ENCODE data around the gene PAF1.

PAF1 gene

DNA sequence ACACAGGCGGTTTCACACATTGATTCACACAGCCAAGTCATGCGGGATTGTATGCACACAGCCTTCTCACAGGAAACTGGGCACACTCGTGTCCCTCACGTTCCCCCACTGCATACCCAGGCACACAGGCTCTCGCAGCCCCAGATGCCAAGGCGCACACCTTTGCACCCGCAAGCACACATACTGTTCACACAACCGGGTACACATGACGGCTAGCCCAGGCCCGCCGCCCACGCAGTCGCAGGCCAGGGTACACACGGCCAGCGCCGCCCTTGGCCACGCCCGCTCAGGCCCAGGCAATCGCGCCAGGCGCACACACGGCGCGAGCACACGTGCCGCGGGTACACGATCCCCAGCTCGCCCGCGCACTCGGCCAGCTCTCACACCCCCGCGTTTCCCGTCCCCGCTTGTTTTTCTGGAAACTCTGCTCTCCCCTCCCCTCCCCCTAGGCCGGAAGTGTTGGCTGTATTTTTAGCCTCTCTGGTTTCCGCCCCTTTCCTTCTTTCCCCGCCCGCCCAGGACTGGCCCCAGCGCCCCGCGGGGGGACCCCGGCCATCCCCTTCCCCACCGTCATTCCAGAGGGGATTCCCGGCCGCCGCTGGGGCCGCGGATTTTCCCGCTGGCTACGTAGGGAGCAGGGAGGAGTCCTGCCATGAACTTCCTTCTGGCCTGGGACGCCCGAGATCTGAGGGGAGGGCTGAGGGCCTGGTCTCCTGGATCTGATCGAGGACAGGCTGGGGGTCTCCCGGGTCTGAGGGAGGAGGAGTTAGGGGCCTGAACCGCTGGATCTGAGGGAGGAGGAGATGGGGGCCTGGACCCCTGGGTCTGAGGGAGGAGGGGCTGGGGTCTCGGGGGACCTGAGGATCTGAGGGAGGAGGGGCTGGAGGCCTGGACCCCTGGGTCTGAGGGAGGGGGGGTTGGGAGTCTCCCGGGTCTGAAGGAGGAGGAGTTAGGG, 11.7 kb upstream of the PAF1 start:
- no peaks in the 10 kb centered on the region for H3K9me3 Mint-ChIP-seq
- H3K27ac Mint-ChIP-seq = peak overlapping the region; percentile 98
- no peaks in the 10 kb centered on the region for H3K27me3 Mint-ChIP-seq
- peak; percentile 70 to 83 for DNase-seq
- H3K4me1 Mint-ChIP-seq = peaks cover 81% of the 10 kb centered on the region
- peak overlapping the region; percentile 80 to 91 for H3K4me3 Mint-ChIP-seq
- peak; percentile 1 for ATAC-seq

DNA sequence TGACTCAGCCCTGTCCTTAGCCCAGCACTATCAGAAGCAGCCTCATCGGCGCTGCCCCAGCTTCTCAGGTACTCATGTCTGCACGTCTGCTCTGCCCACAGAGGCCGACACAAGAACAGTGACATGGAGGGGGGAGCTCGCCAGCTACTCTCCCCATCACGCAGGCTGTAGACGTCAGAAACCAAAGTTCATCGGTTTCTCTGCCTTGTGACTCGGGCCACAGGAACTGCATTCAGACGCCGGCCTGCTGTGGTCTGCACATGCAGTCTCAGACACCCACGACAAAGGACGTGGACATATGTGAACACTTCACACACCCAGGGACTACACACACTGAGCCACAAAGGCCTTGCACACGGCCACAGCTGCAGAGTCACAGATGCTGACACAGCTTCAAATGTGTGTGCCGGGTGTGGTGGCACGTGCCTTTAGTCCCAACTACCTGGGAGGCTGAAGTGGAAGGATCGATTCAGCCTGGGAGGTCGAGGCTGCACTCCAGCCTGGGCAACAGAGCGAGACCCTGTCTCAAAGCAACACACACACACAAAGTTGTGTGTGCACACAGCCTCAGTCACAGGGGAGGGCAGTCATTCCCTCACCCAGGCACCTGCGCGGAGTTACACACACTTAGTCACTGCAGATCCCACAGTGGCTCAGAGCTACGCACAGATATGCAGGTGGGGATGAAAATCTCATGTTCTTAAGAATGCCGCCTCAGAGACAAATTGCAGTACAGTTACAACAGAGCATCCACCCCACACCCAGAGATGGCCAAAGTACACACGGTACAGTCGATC, 10.8 kb upstream of the PAF1 start:
- DNase-seq = peak; percentile 76 to 88
- Mint-ChIP-seq H3K27ac (peak overlapping the region; percentile 98), H3K27me3 (no peaks in the 10 kb centered on the region), H3K4me1 (peaks cover 89% of the 10 kb centered on the region), H3K9me3 (no peaks in the 10 kb centered on the region), H3K4me3 (peak overlapping the region; percentile 80 to 91)
- peak; percentile 75 for ATAC-seq

DNA sequence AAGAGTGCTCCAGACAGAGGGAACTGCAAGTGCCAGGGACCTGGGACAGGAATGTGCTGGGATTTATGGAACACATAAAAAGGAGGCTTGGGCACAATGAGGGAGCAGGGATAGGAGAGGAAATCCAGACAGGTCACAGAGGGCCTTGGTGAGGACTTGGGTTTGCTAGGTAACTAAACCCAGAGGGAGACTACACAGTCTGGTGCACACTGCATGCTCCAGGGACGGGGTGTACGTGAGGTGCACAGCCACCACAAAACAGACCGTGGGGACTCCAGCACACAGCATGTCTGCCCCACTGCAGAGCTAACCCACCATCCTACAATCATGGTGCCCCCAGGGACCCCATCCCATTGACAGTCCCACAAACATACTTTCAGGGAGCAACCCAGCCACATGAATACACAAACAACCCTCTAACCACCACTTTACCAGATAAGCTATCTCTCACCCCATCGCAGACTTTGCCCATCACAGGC, 10.2 kb upstream of the PAF1 start:
- Mint-ChIP-seq H3K27me3 (no peaks in the 10 kb centered on the region), H3K4me3 (peak overlapping the region; percentile 80 to 91), H3K9me3 (no peaks in the 10 kb centered on the region), H3K4me1 (peaks cover 85% of the 10 kb centered on the region), H3K27ac (peak overlapping the region in 1 of 2 donors; percentile 98)
- peak; percentile 7 for ATAC-seq
- no peak for DNase-seq

DNA sequence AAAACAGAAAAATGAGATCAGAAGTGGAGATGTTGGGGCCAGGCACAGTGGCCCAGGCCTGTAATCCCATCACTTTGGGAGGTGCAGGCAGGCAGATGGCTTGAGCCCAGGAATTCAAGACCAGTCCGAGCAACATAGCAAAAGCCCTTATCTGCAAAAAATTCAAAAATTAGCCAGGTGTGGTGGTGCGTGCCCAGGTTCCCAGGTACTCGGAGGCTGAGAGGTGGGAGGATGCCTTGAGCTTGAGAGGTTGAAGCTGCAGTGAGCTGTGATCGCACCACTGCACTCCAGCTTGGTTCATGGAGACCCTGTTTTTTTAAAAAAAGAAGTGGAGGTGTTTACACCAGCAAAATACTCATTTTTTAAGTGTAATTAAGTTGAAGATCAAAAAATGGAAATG, 9.2 kb upstream of the PAF1 start:
- Mint-ChIP-seq H3K27ac (no peak overlapping the region), H3K4me3 (no peak overlapping the region), H3K4me1 (peaks cover 86% of the 10 kb centered on the region), H3K9me3 (no peaks in the 10 kb centered on the region), H3K27me3 (no peaks in the 10 kb centered on the region)
- ATAC-seq (no peak), DNase-seq (no peak)

DNA sequence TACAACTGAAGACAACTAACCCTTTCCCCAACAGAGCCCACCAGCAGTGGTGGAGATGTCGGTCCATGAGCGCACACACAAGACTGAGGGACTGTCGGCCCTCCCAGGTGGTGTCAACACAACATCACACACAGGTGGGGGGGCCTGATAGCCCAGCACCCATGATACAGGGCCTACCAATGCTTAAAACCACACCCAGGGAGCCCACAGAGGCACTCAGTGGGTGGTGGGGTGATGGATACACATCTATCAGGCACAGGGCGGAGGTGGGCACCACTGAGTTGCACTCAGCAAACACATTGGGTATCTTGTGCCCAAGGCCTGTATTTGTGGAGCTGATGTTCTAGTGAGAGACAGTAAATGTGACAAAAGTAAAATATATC, 8.8 kb upstream of the PAF1 start:
- no peak overlapping the region for H3K27ac Mint-ChIP-seq
- no peaks in the 10 kb centered on the region for H3K27me3 Mint-ChIP-seq
- no peak for DNase-seq
- no peak for ATAC-seq
- H3K4me1 Mint-ChIP-seq = peaks cover 84% of the 10 kb centered on the region
- no peaks in the 10 kb centered on the region for H3K9me3 Mint-ChIP-seq
- H3K4me3 Mint-ChIP-seq = no peak overlapping the region

DNA sequence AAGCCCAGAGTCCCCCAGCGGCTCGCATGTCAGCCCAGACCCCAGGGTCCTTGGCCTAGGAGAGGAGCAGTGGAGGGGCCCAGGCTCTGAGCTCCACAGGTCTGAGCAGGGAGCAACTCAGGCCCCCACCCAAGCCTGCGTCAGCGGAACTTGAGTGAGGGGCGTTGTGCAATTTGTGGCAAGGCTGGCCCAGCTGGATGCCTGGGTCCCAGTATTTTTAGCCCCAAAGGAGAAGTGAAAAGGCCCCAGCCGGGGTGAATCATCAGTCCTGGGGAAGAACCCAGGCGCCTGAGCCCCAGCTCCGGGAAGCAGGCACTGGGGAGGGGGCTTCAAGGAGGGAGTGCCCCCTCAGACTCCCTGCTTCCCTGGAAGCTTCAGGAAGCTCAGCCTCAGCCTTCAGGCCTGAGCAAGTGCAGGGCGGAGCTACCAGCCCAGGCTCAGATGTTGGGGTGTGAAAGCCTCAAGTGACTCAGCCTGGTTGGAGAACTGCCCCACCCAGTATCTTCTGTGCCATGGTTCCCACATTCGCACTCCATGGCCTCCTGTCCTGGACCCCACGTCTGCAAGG, 7.5 kb upstream of the PAF1 start:
- H3K4me3 Mint-ChIP-seq = peak overlapping the region; percentile 57 to 58
- peaks cover 80% of the 10 kb centered on the region for H3K4me1 Mint-ChIP-seq
- no peaks in the 10 kb centered on the region for H3K27me3 Mint-ChIP-seq
- H3K27ac Mint-ChIP-seq = peak overlapping the region in 1 of 2 donors; percentile 35
- ATAC-seq = no peak
- H3K9me3 Mint-ChIP-seq = no peaks in the 10 kb centered on the region
- peak in 1 of 2 donors; percentile 44 for DNase-seq

DNA sequence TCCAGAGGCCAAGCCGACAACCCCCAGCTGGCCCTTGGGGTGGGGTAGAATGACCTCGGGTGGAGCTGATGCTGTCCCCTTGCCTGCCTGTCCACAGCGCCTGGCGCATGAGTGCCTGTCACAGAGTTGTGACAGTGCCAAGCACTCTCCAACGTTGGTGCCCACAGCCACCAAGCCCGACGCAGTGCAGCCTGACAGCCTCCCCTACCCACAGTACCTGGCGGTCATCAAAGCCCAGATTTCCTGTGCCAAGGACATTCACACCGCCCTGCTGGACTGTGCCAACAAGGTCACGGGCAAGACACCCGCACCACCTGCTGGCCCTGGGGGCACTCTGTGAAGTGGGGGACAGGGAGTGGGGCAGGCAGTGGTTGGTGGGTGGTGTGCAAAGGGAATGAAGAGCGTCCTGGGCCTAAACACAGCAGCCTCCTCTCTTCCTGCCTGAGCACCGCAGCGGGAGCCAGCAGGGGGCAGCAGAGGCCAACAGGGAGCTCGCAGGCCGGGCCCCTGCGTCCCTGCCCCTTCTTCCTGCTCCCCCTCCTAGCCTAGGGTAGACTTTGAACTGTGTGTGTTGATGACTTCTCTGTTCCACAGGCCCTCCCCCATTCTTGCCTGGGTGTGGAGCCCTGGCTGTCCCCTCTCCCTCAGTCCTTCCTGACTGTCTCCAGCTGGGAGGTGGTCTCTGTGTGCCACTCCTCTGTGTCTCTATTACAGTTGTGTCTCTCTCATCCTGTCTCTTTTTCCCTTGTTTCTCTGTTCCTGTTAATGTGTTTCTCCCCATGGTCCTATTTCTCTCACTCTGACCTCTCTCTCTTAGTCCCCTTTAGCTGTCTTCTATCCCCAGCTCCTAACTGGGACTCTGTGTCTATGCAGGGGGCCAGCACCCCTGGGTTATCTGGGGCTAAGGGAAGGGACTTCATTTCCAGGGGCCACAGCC, 6.7 kb upstream of the PAF1 start:
- ATAC-seq (peak; percentile 73), DNase-seq (peak; percentile 91 to 92)
- peak overlapping the region; percentile 57 to 58 for H3K4me3 Mint-ChIP-seq
- H3K27me3 Mint-ChIP-seq = no peaks in the 10 kb centered on the region
- peaks cover 81% of the 10 kb centered on the region for H3K4me1 Mint-ChIP-seq
- H3K9me3 Mint-ChIP-seq = no peaks in the 10 kb centered on the region
- H3K27ac Mint-ChIP-seq = peak overlapping the region; percentile 35 to 50

DNA sequence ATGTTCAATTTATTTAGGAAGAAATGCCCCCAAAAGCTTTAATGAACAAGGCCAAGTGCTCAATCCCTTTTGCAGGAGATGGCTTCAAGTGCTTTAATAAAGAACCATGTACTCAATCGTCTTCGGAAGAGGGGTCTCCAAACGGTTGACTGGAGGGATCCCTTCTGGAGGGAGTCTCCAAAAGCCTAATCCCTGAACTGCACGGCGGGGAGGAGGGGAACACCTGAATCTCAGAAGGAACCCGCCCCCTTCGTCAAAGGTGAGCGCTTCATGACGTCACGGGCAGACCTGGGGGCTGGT, 505 bp downstream of the PAF1 start:
- H3K9me3 Mint-ChIP-seq = no peaks in the 10 kb centered on the region
- peak overlapping the region; percentile 99 for H3K27ac Mint-ChIP-seq
- no peaks in the 10 kb centered on the region for H3K27me3 Mint-ChIP-seq
- no peak for ATAC-seq
- no peak for DNase-seq
- H3K4me3 Mint-ChIP-seq = peak overlapping the region; percentile 97 to 99
- peaks cover 49% of the 10 kb centered on the region for H3K4me1 Mint-ChIP-seq

DNA sequence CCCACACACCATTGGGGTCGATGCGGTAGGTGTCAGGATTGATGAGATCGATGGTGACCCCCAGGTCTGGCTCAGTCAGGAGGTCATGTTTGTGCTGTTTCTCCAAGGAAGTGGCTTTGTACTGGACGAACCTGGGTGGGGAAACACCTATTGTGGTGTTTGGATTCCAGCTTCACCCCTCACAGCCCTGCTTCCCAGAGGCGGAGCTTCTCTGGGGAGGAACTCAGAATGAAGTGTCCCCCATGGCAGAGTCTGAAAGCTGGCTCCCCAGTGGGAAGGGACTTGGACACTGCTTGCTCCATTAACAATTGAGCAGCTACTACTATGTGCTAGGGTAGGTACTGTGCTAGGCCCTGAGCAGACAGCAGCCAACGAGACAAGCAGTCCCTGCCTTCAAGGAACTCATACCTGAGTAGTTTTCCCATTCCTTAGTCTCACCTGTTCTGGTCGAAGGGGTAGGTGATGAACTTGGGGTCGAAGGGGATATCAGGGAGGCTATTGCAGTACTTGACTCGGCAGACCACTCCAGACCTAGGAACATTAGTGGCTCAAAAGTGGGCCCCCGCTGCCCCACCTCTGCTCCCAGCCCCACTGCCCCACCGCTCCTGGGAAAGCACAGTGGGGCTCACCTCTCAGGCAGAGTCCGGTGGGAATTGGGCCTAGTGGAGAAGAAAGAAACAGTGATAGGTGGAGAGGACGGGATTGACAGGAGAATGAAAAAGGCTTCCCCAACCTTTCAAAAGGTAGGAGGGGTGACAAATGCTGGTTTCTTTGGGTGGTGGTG, 1.1 kb downstream of the PAF1 start:
- Mint-ChIP-seq H3K9me3 (no peaks in the 10 kb centered on the region), H3K27me3 (no peaks in the 10 kb centered on the region), H3K4me1 (peaks cover 48% of the 10 kb centered on the region), H3K4me3 (peak overlapping the region; percentile 97 to 99), H3K27ac (peak overlapping the region; percentile 99)
- DNase-seq (no peak), ATAC-seq (no peak)

DNA sequence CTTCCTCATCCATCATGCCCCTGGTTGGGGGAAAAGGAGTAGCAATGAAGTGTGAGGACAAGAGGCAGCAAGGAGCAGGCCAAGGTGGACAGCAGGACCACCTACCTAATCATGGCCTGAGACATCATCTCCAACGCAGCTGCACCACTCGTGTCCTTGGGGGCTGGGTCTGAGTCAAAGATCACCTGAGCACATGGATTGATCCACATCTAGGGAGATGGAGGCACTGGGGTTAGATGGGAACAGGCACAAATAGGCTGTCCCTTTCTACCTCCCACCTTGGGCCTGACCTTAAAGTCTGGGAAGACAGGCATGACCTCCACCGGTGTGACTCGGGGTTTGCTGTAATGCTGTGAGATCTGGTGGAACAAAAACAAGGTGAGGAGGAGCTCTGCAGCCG, 2.2 kb downstream of the PAF1 start:
- H3K4me3 Mint-ChIP-seq = no peak overlapping the region

DNA sequence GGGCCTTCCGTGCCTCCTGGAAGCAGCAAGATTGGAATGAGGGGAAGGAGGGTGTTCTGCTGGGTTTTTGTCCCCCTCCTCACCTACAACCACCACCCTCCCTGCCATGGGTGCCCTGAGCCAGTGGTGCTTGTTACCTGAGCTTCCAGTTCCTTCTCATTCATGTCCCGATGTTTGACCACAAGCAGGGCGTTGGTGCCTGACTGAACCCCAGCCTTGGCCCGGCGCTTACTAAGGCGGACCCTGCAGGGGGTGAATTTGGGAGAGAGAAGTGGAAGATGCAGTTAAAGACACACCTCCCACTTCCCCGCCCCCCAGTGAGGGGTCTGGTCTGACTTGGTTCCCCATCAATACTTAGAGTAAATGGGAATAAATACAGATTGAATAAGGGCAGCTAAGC, 4.3 kb downstream of the PAF1 start:
- no peak for ATAC-seq
- DNase-seq = no peak
- H3K9me3 Mint-ChIP-seq = no peaks in the 10 kb centered on the region
- no peaks in the 10 kb centered on the region for H3K27me3 Mint-ChIP-seq
- no peak overlapping the region for H3K4me3 Mint-ChIP-seq
- peaks cover 25% of the 10 kb centered on the region for H3K4me1 Mint-ChIP-seq
- H3K27ac Mint-ChIP-seq = peak overlapping the region; percentile 89 to 92

More for the DNA sequence above, 2.2 kb downstream of the PAF1 start:
- Mint-ChIP-seq H3K27me3 (no peaks in the 10 kb centered on the region), H3K27ac (peak overlapping the region in 1 of 2 donors; percentile 55), H3K9me3 (no peaks in the 10 kb centered on the region), H3K4me1 (peaks cover 44% of the 10 kb centered on the region)
- DNase-seq = no peak
- ATAC-seq = no peak

DNA sequence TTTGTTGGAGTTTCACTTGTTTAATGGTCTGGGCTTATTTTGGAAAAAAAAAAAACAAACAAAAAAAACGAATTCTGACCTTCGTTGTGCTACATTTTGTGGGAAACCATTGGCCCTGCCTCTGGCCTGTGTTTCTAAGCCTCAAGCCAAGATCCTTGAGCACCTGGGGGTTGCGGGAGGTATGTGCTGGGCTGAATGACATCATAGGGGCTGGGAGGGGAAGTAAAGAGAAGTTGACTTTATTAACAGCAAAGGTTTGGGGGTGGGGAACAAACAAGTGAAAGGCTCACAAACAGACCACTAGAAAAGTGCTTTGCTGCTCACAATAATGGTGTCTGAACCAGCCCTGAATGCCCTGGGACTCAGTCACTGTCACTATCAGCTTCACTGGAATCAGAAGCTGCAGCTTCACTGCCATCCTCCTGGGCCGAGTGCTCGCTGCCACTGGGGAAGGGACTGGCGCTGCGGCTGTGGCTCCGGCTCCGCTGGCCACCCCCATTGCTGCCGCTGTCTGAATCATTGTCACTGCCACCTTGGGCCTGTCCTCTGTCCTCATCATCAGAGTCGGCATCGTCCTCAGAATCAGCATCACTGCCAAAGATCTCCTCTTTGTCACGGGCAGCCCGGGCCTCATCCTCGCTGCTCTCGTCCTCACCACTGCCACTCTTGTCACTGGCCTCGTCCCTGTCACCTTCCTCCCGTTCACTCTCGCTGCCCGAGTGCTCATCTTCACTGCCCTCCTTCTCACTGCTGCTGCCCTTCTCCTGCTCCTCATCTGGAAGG, 5.1 kb downstream of the PAF1 start:
- H3K27ac Mint-ChIP-seq = peak overlapping the region; percentile 60 to 92
- no peak overlapping the region for H3K4me3 Mint-ChIP-seq
- peaks cover 21% of the 10 kb centered on the region for H3K4me1 Mint-ChIP-seq

DNA sequence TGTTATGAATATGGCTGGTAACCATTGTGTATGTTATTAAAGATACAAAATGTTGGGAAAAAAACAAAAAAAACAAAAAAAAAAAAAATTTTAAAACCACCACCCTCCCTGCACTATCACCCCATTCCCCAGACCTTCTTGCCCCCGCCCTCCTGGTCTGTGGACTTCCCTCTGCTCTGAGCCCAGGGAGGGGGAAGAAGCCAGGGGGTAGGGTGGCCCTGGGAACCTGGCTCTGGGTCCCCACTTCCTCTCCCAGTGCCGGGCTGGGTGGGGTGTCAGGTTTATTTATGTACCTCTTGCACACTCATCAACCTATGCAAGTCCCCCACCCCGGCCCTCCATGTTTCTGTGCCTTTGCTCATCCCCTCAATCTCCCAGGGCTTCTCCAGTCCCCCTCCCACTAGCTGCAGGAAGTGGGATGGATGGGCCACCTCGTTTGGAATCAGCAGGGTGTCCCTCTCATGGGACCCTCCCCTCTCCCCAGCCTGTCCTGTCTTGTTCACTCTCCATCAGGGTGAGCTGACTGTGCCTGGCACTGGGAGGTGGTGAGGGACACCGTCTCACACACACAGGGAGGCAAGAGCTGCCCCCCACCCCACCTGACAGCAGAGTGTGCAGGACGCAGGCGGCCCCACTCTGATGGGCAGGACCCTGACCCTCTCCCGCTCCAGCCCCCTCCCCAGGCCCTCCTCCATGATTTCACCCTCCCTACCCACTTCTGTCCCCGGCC, 5.9 kb downstream of the PAF1 start:
- Mint-ChIP-seq H3K4me1 (peaks cover 15% of the 10 kb centered on the region), H3K27ac (peak overlapping the region; percentile 10 to 35), H3K4me3 (no peak overlapping the region), H3K27me3 (no peaks in the 10 kb centered on the region), H3K9me3 (no peaks in the 10 kb centered on the region)
- no peak for DNase-seq
- peak; percentile 27 for ATAC-seq

More for the DNA sequence above, 5.1 kb downstream of the PAF1 start:
- Mint-ChIP-seq H3K9me3 (no peaks in the 10 kb centered on the region), H3K27me3 (no peaks in the 10 kb centered on the region)
- ATAC-seq (no peak), DNase-seq (no peak)
